Transverse colon (tissue), 4 donors: Measurements from ENCODE around the gene DUS3L. TPM values are rescaled to one million over a fixed set of nuclear protein-coding genes. Genes with fewer than 3 reads are reported as not detected.
"Not testable (repeated sequence)": the region's sequence is repeated elsewhere in the genome, so short reads cannot be mapped to it uniquely, and the experiment has no call there.

Experiments used
- DNase-seq: peaks from one replicate; pipeline ENCODE4 v3.0.0-alpha.2; 2019
- H3K27ac ChIP-seq, 4 donors: fragments of 200-600 bp; sonication (generic); 2 replicates each; pipeline ENCODE4 v1.5.1; 2016 to 2018; ENCODE audit warnings: inconsistent platforms in 4 of 4
- H3K27me3 ChIP-seq: fragments of 200-600 bp; sonication (generic); 2 replicates; pipeline ENCODE4 v1.5.1; 2017; ENCODE audit warnings: inconsistent platforms
- H3K36me3 ChIP-seq, 4 donors: fragments of 200-600 bp; sonication (generic); 2 replicates each; pipeline ENCODE4 v1.5.1; 2017 to 2019; ENCODE audit warnings: inconsistent platforms in 4 of 4
- H3K4me1 ChIP-seq, 4 donors: fragments of 200-600 bp; sonication (generic); 2 replicates each; pipeline ENCODE4 v1.5.1; 2017 to 2020; ENCODE audit warnings: inconsistent platforms in 4 of 4
- H3K4me3 ChIP-seq, 4 donors: fragments of 200-600 bp; sonication (generic); 1 replicate in 1 of 4; 2 replicates in 3 of 4; pipeline versions ENCODE4 v1.5.1 to v1.6.1; 2017 to 2019; ENCODE audit warnings: inconsistent platforms in 4 of 4
- H3K9me3 ChIP-seq, 2 donors: fragments of 200-600 bp; sonication (generic); 2 replicates each; pipeline ENCODE4 v1.5.1; 2017 to 2019; ENCODE audit warnings: inconsistent platforms in 2 of 2
- CTCF ChIP-seq, 5 experiments: fragments of 200-600 bp in 3 of 5; fragments of 450-650 bp in 2 of 5; sonication (generic) in 3 of 5; IDR thresholded peaks; 1 replicate in 2 of 5; 2 replicates in 3 of 5; pipeline ENCODE4 v1.5.1; 2016 to 2017; ENCODE audit warnings: antibody characterized with exemption in 5 of 5, inconsistent platforms in 3 of 5, mild to moderate bottlenecking in 2 of 5, moderate library complexity in 1 of 5
- EP300 ChIP-seq: sonication (generic); formaldehyde crosslinking; IDR thresholded peaks from one replicate; pipeline ENCODE4 v1.6.1; 2017; ENCODE audit warnings: antibody characterized with exemption, low read depth
- POLR2A ChIP-seq: fragments of 450-650 bp; IDR thresholded peaks from one replicate; pipeline ENCODE4 v1.6.1; 2016; ENCODE audit warnings: antibody characterized with exemption, mild to moderate bottlenecking, moderate library complexity
- POLR2AphosphoS5 ChIP-seq, 3 donors: sonication (generic); formaldehyde crosslinking; IDR thresholded peaks; one replicate each; pipeline ENCODE4 v1.6.1; 2016; ENCODE audit warnings: antibody characterized with exemption in 3 of 3
- WGBS, 2 donors: methylation state at CpG; one replicate each; pipeline ENCODE4 v1.1.5; 2018; ENCODE audit warnings: low coverage in 1 of 2; 5-methylcytosine and 5-hydroxymethylcytosine counted together
- in situ Hi-C, 4 donors: fragments of 200-750 bp; cut with MboI; loops; one replicate each; pipeline versions ENCODE4 v1.15.0 to v1.15.1; 2017; ENCODE audit warnings: low sequenced_read_pairs in 3 of 4, low pct_ligation_motif_present in 1 of 4, low pct_unique_long_range_greater_than_20kb in 1 of 4
- intact Hi-C: fragments of 100-400 bp; cut with DNase I; formaldehyde crosslinking; loops from one replicate; pipeline ENCODE4 v1.15.1; 2023; ENCODE audit warnings: low total_unique reads
- total RNA-seq, 4 donors: library from RNA; depleted of rRNA; stranded (reverse); fragments of >200 nt; gene quantifications; one replicate each; pipeline ENCODE4 v1.1.0, GENCODE V29; 2016

The DUS3L gene
- total RNA-seq, 4 donors from 2014 or later = 28.3 to 86.6 (median 56.6) TPM

GRCh38 chr19:5782322-5782721, 8.6 kb downstream of the DUS3L start:
- in situ Hi-C loops (no loop called here), intact Hi-C loops (no loop called here)
- Histone ChIP-seq H3K36me3 (peaks cover 0 to 24% (median 13%) of the 10 kb centered on the region in 4 donors), H3K27me3 (no peaks in the 10 kb centered on the region), H3K27ac (no peak overlapping the region), H3K4me1 (no peaks in the 10 kb centered on the region), H3K4me3 (no peak overlapping the region), H3K9me3 (no peaks in the 10 kb centered on the region)
- TF ChIP-seq POLR2AphosphoS5 (IDR thresholded peaks at IDR 0.05) (no peak), CTCF (IDR thresholded peaks at IDR 0.05) (no peak), POLR2A (no peak), EP300 (no peak)
- no peak for DNase-seq
- 78% methylated on average over 9 of the region's 9 CpGs; no CpG with 5 or more reads in 1 of the 2 donors for WGBS, 2 donors

- H3K27ac ChIP-seq, in situ Hi-C loops, DNase-seq, H3K4me1 ChIP-seq, H3K27me3 ChIP-seq, H3K4me3 ChIP-seq, intact Hi-C loops, H3K9me3 ChIP-seq: not testable (repeated sequence)
- 82% methylated on average over 11 of the region's 11 CpGs; no CpG with 5 or more reads in 1 of the 2 donors for WGBS, 2 donors
- peaks cover 0 to 10% (median 7%) of the 10 kb centered on the region in 4 donors for H3K36me3 ChIP-seq
Observed at GRCh38 chr19:5780916-5781315, 10.0 kb downstream of the DUS3L start.

- H3K9me3 ChIP-seq = no peaks in the 10 kb centered on the region
- DNase-seq = no peak
- in situ Hi-C loops (no loop called here), intact Hi-C loops (no loop called here)
- H3K27me3 ChIP-seq = no peaks in the 10 kb centered on the region
- 85% methylated on average over 17 of the region's 17 CpGs; no CpG with 5 or more reads in 1 of the 2 donors for WGBS, 2 donors
- H3K36me3 ChIP-seq = no peaks in the 10 kb centered on the region
- H3K4me3 ChIP-seq = no peak overlapping the region
- no peak overlapping the region for H3K27ac ChIP-seq
- TF ChIP-seq EP300 = no peak
- TF ChIP-seq POLR2AphosphoS5 (IDR thresholded peaks at IDR 0.05) = no peak
- no peak for TF ChIP-seq CTCF (IDR thresholded peaks at IDR 0.05)
- peaks cover 0 to 3% (median 0%) of the 10 kb centered on the region in 4 donors for H3K4me1 ChIP-seq
Observed at GRCh38 chr19:5778402-5778801, 12.6 kb downstream of the DUS3L start.

GRCh38 chr19:5775668-5776309, 15.2 kb downstream of the DUS3L start:
- no peak for TF ChIP-seq POLR2A

GRCh38 chr19:5774921-5775320, 16.0 kb downstream of the DUS3L start:
- Histone ChIP-seq H3K36me3 (no peaks in the 10 kb centered on the region), H3K27me3 (no peaks in the 10 kb centered on the region), H3K9me3 (no peaks in the 10 kb centered on the region), H3K4me1 (peaks cover 0 to 3% (median 0%) of the 10 kb centered on the region in 4 donors), H3K27ac (no peak overlapping the region), H3K4me3 (no peak overlapping the region)
- TF ChIP-seq CTCF (IDR thresholded peaks at IDR 0.05) (no peak), EP300 (no peak), POLR2A (no peak), POLR2AphosphoS5 (IDR thresholded peaks at IDR 0.05) (no peak)
- in situ Hi-C loops = no loop called here
- no peak for DNase-seq
- WGBS, 2 donors = 60 to 100% methylated on average over 2 to 8 of the region's 8 CpGs
- intact Hi-C loops = no loop called here

More at GRCh38 chr19:5775668-5776309, 15.2 kb downstream of the DUS3L start:
- Histone ChIP-seq H3K4me3 (no peak overlapping the region), H3K9me3 (no peaks in the 10 kb centered on the region), H3K36me3 (no peaks in the 10 kb centered on the region), H3K27me3 (no peaks in the 10 kb centered on the region), H3K27ac (no peak overlapping the region), H3K4me1 (peaks cover 0 to 3% (median 0%) of the 10 kb centered on the region in 4 donors)
- no peak for DNase-seq
- intact Hi-C loops = no loop called here
- in situ Hi-C loops = no loop called here
- WGBS, 2 donors = 57 to 67% methylated on average over 1 to 16 of the region's 17 CpGs
